SK-N-SH (cell line): ENCODE measurements around the gene BRDT.

Source experiments
- CHD2 ChIP-seq: fragments of 150-350 bp; IDR thresholded peaks from 2 replicates; pipeline ENCODE4 v1.6.1; 2018; ENCODE audit warnings: low read length; ENCODE audit not compliant: partially characterized antibody
- EP300 ChIP-seq, 2 experiments: IDR thresholded peaks; 2 replicates each; pipeline versions ENCODE4 v1.4.0 to v1.6.1; 2012; ENCODE audit warnings: borderline replicate concordance in 1 of 2, low read depth in 1 of 2, low read length in 1 of 2
- FOXJ3 ChIP-seq: sonication (generic); formaldehyde crosslinking; IDR thresholded peaks from 2 replicates; pipeline ENCODE4 v1.5.1; 2020; ENCODE audit warnings: mild to moderate bottlenecking, missing genetic modification reagents
- GABPA ChIP-seq: IDR thresholded peaks from 2 replicates; pipeline ENCODE4 v1.4.0; 2012; ENCODE audit warnings: low read depth, mild to moderate bottlenecking
- JUND ChIP-seq: IDR thresholded peaks from 2 replicates; pipeline ENCODE4 v1.4.0; 2012
- MEF2A ChIP-seq: IDR thresholded peaks from 2 replicates; pipeline ENCODE4 v1.4.0; 2012; ENCODE audit warnings: low read depth, borderline replicate concordance
- RFX5 ChIP-seq: IDR thresholded peaks from 2 replicates; pipeline ENCODE4 v1.6.1; 2012; ENCODE audit warnings: mild to moderate bottlenecking, improper control_type of control experiment, low read length
- SMC3 ChIP-seq: IDR thresholded peaks from 2 replicates; pipeline ENCODE4 v1.6.1; 2012; ENCODE audit warnings: low read depth, low read length, improper control_type of control experiment
- TAF1 ChIP-seq: IDR thresholded peaks from 2 replicates; pipeline ENCODE4 v1.6.1; 2012; ENCODE audit warnings: low read depth, mild to moderate bottlenecking, low read length, moderate library complexity, borderline replicate concordance
- YY1 ChIP-seq: IDR thresholded peaks from 2 replicates; pipeline ENCODE4 v1.4.0; 2012; ENCODE audit warnings: low read depth, mild to moderate bottlenecking
- TF ChIP-seq, protein P1 (sequence below): fragments of 200-600 bp; sonication (generic); IDR thresholded peaks from 2 replicates; pipeline ENCODE4 v1.6.1; 2017; ENCODE audit warnings: antibody characterized with exemption, mild to moderate bottlenecking, moderate library complexity
- TF ChIP-seq, protein P2 (sequence below): IDR thresholded peaks from 2 replicates; pipeline ENCODE4 v1.6.1; 2012; ENCODE audit warnings: mild to moderate bottlenecking, low read depth, low read length, moderate library complexity
- TF ChIP-seq, protein P3 (sequence below): IDR thresholded peaks from 2 replicates; pipeline ENCODE4 v1.4.0; 2012; ENCODE audit warnings: low read depth
- TF ChIP-seq, protein P4 (sequence below): fragments of 150-350 bp; IDR thresholded peaks from 2 replicates; pipeline ENCODE4 v1.6.1; 2017; ENCODE audit warnings: antibody characterized with exemption, low read length, low read depth, borderline replicate concordance

DNA sequence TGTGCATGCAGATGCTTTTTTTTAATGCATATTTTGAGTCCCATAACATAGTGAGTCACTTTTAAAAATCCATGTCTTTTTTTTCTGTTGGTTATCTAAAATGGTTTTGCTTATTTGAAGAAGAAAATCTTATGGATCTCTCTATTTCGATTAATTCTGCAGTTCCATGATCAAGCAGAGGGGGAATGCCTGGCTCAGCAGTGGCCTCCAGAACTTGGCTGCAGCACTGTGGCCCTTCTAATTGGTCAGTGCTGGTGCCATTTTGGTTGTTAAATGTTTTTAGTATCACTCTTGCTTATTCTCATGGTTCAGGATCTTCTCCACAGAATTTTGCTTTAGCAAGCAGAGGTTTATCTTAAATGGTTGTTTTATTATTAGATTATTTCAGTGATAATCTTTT lies 91.8 kb downstream of the BRDT start:
- no peak for TF ChIP-seq FOXJ3
- TF ChIP-seq RFX5 = no peak
- TF ChIP-seq, protein P1, sequence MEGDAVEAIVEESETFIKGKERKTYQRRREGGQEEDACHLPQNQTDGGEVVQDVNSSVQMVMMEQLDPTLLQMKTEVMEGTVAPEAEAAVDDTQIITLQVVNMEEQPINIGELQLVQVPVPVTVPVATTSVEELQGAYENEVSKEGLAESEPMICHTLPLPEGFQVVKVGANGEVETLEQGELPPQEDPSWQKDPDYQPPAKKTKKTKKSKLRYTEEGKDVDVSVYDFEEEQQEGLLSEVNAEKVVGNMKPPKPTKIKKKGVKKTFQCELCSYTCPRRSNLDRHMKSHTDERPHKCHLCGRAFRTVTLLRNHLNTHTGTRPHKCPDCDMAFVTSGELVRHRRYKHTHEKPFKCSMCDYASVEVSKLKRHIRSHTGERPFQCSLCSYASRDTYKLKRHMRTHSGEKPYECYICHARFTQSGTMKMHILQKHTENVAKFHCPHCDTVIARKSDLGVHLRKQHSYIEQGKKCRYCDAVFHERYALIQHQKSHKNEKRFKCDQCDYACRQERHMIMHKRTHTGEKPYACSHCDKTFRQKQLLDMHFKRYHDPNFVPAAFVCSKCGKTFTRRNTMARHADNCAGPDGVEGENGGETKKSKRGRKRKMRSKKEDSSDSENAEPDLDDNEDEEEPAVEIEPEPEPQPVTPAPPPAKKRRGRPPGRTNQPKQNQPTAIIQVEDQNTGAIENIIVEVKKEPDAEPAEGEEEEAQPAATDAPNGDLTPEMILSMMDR = no peak; the same call in 1 of the 2 replicates
- TF ChIP-seq TAF1 = no peak
- TF ChIP-seq CHD2 = no peak
- TF ChIP-seq GABPA = no peak
- TF ChIP-seq JUND = no peak
- TF ChIP-seq MEF2A = no peak
- TF ChIP-seq SMC3 = no peak
- TF ChIP-seq, protein P2, sequence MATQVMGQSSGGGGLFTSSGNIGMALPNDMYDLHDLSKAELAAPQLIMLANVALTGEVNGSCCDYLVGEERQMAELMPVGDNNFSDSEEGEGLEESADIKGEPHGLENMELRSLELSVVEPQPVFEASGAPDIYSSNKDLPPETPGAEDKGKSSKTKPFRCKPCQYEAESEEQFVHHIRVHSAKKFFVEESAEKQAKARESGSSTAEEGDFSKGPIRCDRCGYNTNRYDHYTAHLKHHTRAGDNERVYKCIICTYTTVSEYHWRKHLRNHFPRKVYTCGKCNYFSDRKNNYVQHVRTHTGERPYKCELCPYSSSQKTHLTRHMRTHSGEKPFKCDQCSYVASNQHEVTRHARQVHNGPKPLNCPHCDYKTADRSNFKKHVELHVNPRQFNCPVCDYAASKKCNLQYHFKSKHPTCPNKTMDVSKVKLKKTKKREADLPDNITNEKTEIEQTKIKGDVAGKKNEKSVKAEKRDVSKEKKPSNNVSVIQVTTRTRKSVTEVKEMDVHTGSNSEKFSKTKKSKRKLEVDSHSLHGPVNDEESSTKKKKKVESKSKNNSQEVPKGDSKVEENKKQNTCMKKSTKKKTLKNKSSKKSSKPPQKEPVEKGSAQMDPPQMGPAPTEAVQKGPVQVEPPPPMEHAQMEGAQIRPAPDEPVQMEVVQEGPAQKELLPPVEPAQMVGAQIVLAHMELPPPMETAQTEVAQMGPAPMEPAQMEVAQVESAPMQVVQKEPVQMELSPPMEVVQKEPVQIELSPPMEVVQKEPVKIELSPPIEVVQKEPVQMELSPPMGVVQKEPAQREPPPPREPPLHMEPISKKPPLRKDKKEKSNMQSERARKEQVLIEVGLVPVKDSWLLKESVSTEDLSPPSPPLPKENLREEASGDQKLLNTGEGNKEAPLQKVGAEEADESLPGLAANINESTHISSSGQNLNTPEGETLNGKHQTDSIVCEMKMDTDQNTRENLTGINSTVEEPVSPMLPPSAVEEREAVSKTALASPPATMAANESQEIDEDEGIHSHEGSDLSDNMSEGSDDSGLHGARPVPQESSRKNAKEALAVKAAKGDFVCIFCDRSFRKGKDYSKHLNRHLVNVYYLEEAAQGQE = no peak
- TF ChIP-seq, protein P3, sequence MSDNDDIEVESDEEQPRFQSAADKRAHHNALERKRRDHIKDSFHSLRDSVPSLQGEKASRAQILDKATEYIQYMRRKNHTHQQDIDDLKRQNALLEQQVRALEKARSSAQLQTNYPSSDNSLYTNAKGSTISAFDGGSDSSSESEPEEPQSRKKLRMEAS = no peak
- TF ChIP-seq, protein P4, sequence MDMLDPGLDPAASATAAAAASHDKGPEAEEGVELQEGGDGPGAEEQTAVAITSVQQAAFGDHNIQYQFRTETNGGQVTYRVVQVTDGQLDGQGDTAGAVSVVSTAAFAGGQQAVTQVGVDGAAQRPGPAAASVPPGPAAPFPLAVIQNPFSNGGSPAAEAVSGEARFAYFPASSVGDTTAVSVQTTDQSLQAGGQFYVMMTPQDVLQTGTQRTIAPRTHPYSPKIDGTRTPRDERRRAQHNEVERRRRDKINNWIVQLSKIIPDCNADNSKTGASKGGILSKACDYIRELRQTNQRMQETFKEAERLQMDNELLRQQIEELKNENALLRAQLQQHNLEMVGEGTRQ = no peak
- no peak for TF ChIP-seq EP300 (IDR thresholded peaks at IDR 0.05; ENCODE audit: borderline replicate concordance in 1 of 2, low read depth in 1 of 2, low read length in 1 of 2)
- no peak for TF ChIP-seq YY1
